NT2/D1 (cell line): ENCODE measurements around the gene DYRK1B.

Experiments
- YY1 ChIP-seq: IDR thresholded peaks from 2 replicates; pipeline ENCODE4 v1.6.1; 2011; ENCODE audit not compliant: insufficient read length, insufficient read depth
- ZNF274 ChIP-seq: IDR thresholded peaks from 2 replicates; pipeline ENCODE4 v1.6.1; 2011; ENCODE audit warnings: mild to moderate bottlenecking, low read depth, low read length

DNA sequence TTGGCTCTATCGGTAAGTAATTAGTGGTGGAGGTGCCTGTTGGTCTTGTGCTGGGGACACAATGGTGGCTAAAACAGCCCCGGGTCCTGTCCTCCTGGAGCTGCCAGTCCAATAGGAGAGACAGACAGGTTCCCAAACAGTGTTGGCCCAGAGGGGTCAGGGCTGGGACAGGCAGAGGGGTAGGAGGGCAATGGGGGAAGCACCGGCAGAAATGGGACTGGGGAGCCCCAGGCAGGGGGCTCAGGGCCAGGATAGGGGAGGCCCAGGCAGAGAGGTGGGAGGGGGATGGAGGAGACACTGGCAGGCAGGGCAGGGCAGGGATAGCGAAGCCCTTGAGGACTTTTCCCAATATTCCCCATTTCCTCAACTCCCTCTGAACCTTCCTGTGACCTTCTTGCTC, 14.4 kb upstream of the DYRK1B start:
- TF ChIP-seq ZNF274 (no peak), YY1 (no peak)
